Subcutaneous abdominal adipose tissue (tissue), 5 donors: ENCODE results near the gene BOD1.
"Not testable (repeated sequence)": the region's sequence is repeated elsewhere in the genome, so short reads cannot be mapped to it uniquely, and the experiment has no call there.

Experiments used
- H3K27ac ChIP-seq: one replicate; pipeline ENCODE4 v1.7.0; 2013; ENCODE audit warnings: low read depth, mild to moderate bottlenecking, inconsistent platforms, low read length, moderate library complexity
- H3K27me3 ChIP-seq, 5 donors: one replicate each; pipeline ENCODE4 v1.7.0; 2013; ENCODE audit warnings: low read length in 5 of 5, inconsistent platforms in 1 of 5; ENCODE audit not compliant: control insufficient read depth in 5 of 5, insufficient read depth in 4 of 5
- H3K36me3 ChIP-seq, 5 donors: one replicate each; pipeline ENCODE4 v1.7.0; 2013; ENCODE audit warnings: low read length in 5 of 5; ENCODE audit not compliant: control insufficient read depth in 5 of 5, insufficient read depth in 5 of 5
- H3K4me1 ChIP-seq, 5 donors: one replicate each; pipeline ENCODE4 v1.7.0; 2013; ENCODE audit warnings: low read length in 5 of 5, mild to moderate bottlenecking in 3 of 5, moderate library complexity in 1 of 5; ENCODE audit not compliant: control insufficient read depth in 5 of 5, insufficient read depth in 5 of 5
- H3K4me3 ChIP-seq, 5 donors: one replicate each; pipeline ENCODE4 v1.7.0; 2013; ENCODE audit warnings: low read length in 5 of 5, low read depth in 1 of 5
- H3K9ac ChIP-seq, 5 donors: one replicate each; pipeline ENCODE4 v1.7.0; 2013; ENCODE audit warnings: low read length in 5 of 5, mild to moderate bottlenecking in 4 of 5, moderate library complexity in 3 of 5
- H3K9me3 ChIP-seq, 5 donors: one replicate each; pipeline ENCODE4 v1.7.0; 2013; ENCODE audit warnings: low read length in 5 of 5; ENCODE audit not compliant: control insufficient read depth in 5 of 5
- donor health status: healthy.
- donor health status: healthy.
- donor health status: healthy.
- donor health status: healthy.
- donor health status: healthy.

BOD1 gene

GRCh38 chr5:173595841-173596240, 20.6 kb downstream of the BOD1 start:
- Histone ChIP-seq H3K9ac (no peak overlapping the region), H3K27ac (no peak overlapping the region), H3K9me3 (peaks cover 3 to 22% (median 15%) of the 10 kb centered on the region in 5 donors), H3K4me3 (no peak overlapping the region), H3K27me3 (no peaks in the 10 kb centered on the region), H3K4me1 (peaks cover 0 to 7% (median 5%) of the 10 kb centered on the region in 5 donors), H3K36me3 (peaks cover 0 to 5% (median 2%) of the 10 kb centered on the region in 5 donors)

- peaks cover 0 to 3% (median 0%) of the 10 kb centered on the region in 5 donors for H3K36me3 ChIP-seq
- H3K27me3 ChIP-seq: no peaks in the 10 kb centered on the region
- peaks cover 3 to 22% (median 15%) of the 10 kb centered on the region in 5 donors for H3K9me3 ChIP-seq
- H3K27ac ChIP-seq: no peak overlapping the region
- H3K4me1 ChIP-seq: peaks cover 2 to 19% (median 13%) of the 10 kb centered on the region in 5 donors
- H3K4me3 ChIP-seq: no peak overlapping the region
- H3K9ac ChIP-seq: no peak overlapping the region
Measured at GRCh38 chr5:173594061-173594460, 22.4 kb downstream of the BOD1 start.

GRCh38 chr5:173592050-173592669, 24.3 kb downstream of the BOD1 start:
- Histone ChIP-seq H3K9ac (no peak overlapping the region), H3K36me3 (peaks cover 0 to 2% (median 0%) of the 10 kb centered on the region in 5 donors), H3K27me3 (no peaks in the 10 kb centered on the region), H3K4me3 (peak overlapping the region in 2 of 5 donors; percentile 9 to 32), H3K9me3 (peaks cover 3 to 22% (median 15%) of the 10 kb centered on the region in 5 donors), H3K4me1 (peaks cover 2 to 19% (median 13%) of the 10 kb centered on the region in 5 donors), H3K27ac (no peak overlapping the region)

- no peak overlapping the region for H3K27ac ChIP-seq
- H3K27me3 ChIP-seq: no peaks in the 10 kb centered on the region
- peaks cover 2 to 19% (median 13%) of the 10 kb centered on the region in 5 donors for H3K4me1 ChIP-seq
- H3K9ac ChIP-seq: no peak overlapping the region
- H3K36me3 ChIP-seq: no peaks in the 10 kb centered on the region
- H3K9me3 ChIP-seq: peaks cover 3 to 22% (median 17%) of the 10 kb centered on the region in 5 donors
- peak overlapping the region in 1 of 5 donors; percentile 7 for H3K4me3 ChIP-seq
Measured at GRCh38 chr5:173591056-173591514, 25.4 kb downstream of the BOD1 start.

- H3K27ac ChIP-seq: peak overlapping the region; percentile 15
- H3K4me1 ChIP-seq: peaks cover 2 to 19% (median 13%) of the 10 kb centered on the region in 5 donors
- H3K9ac ChIP-seq: no peak overlapping the region
- H3K36me3 ChIP-seq: no peaks in the 10 kb centered on the region
- H3K27me3 ChIP-seq: no peaks in the 10 kb centered on the region
- peaks cover 3 to 22% (median 17%) of the 10 kb centered on the region in 5 donors for H3K9me3 ChIP-seq
- H3K4me3 ChIP-seq: peak overlapping the region in 1 of 5 donors; percentile 7
Measured at GRCh38 chr5:173590436-173591055, 25.9 kb downstream of the BOD1 start.

GRCh38 chr5:173586133-173586532, 30.3 kb downstream of the BOD1 start:
- not testable (repeated sequence) for H3K36me3 ChIP-seq, H3K9me3 ChIP-seq, H3K4me3 ChIP-seq, H3K27me3 ChIP-seq, H3K9ac ChIP-seq, H3K27ac ChIP-seq
- H3K4me1 ChIP-seq: peaks cover 3 to 34% (median 25%) of the 10 kb centered on the region in 5 donors

- Histone ChIP-seq H3K36me3 (no peaks in the 10 kb centered on the region), H3K4me1 (peaks cover 1 to 19% (median 11%) of the 10 kb centered on the region in 5 donors), H3K4me3 (no peak overlapping the region), H3K27me3 (no peaks in the 10 kb centered on the region), H3K9me3 (peaks cover 5 to 12% (median 11%) of the 10 kb centered on the region in 5 donors), H3K9ac (no peak overlapping the region), H3K27ac (no peak overlapping the region)
Measured at GRCh38 chr5:173583346-173583745, 33.1 kb downstream of the BOD1 start.

- Histone ChIP-seq H3K27me3 (no peaks in the 10 kb centered on the region), H3K27ac (no peak overlapping the region), H3K36me3 (no peaks in the 10 kb centered on the region), H3K4me3 (no peak overlapping the region), H3K4me1 (peaks cover 1 to 19% (median 11%) of the 10 kb centered on the region in 5 donors), H3K9me3 (peaks cover 5 to 13% (median 11%) of the 10 kb centered on the region in 5 donors), H3K9ac (no peak overlapping the region)
Measured at GRCh38 chr5:173582216-173583111, 34.0 kb downstream of the BOD1 start.

GRCh38 chr5:173581408-173582215, 34.8 kb downstream of the BOD1 start:
- Histone ChIP-seq H3K27me3 (no peaks in the 10 kb centered on the region), H3K36me3 (no peaks in the 10 kb centered on the region), H3K27ac (no peak overlapping the region), H3K9me3 (peaks cover 5 to 13% (median 11%) of the 10 kb centered on the region in 5 donors), H3K4me3 (no peak overlapping the region), H3K9ac (no peak overlapping the region), H3K4me1 (peaks cover 1 to 19% (median 11%) of the 10 kb centered on the region in 5 donors)
